Small intestine (tissue), 7 donors: ENCODE results near the gene ST8SIA5. TPM values are rescaled to one million over a fixed set of nuclear protein-coding genes. Genes with fewer than 3 reads are reported as not detected.

ENCODE experiments used
- DNase-seq, 2 donors: peaks; one replicate each; pipeline versions ENCODE4 v3.0.0 to v3.0.0-alpha.2; 2013
- FAIRE-seq: peaks from 2 replicates; lab custom pipeline; 2012; peaks lifted over from hg19 to GRCh38; lab: Jason Lieb, UNC
- H3K27ac ChIP-seq, 3 donors: one replicate each; pipeline ENCODE4 v1.5.1; 2013; ENCODE audit warnings: low read length in 2 of 3, mild to moderate bottlenecking in 2 of 3, control low read depth in 1 of 3, inconsistent platforms in 1 of 3, low read depth in 1 of 3, moderate library complexity in 1 of 3
- H3K27me3 ChIP-seq, 3 donors: one replicate each; pipeline ENCODE4 v1.6.1; 2013; ENCODE audit warnings: low read length in 3 of 3, inconsistent platforms in 1 of 3; ENCODE audit not compliant: control insufficient read depth in 3 of 3, insufficient read depth in 3 of 3
- H3K36me3 ChIP-seq, 3 donors: one replicate each; pipeline ENCODE4 v1.6.1; 2013; ENCODE audit warnings: low read length in 3 of 3, inconsistent platforms in 1 of 3, low read depth in 1 of 3, mild to moderate bottlenecking in 1 of 3, moderate library complexity in 1 of 3; ENCODE audit not compliant: control insufficient read depth in 3 of 3, insufficient read depth in 2 of 3
- H3K4me1 ChIP-seq, 3 donors: one replicate each; pipeline ENCODE4 v1.6.1; 2013; ENCODE audit warnings: low read length in 2 of 3, inconsistent platforms in 1 of 3, low read depth in 1 of 3, mild to moderate bottlenecking in 1 of 3, moderate library complexity in 1 of 3; ENCODE audit not compliant: control insufficient read depth in 3 of 3, insufficient read depth in 2 of 3
- H3K4me3 ChIP-seq, 3 donors: one replicate each; pipeline ENCODE4 v1.5.1; 2013; ENCODE audit warnings: low read length in 3 of 3, control low read depth in 1 of 3, inconsistent platforms in 1 of 3, low read depth in 1 of 3, mild to moderate bottlenecking in 1 of 3, moderate library complexity in 1 of 3
- H3K9me3 ChIP-seq, 2 donors: one replicate each; pipeline ENCODE4 v1.6.1; 2013; ENCODE audit warnings: low read depth in 1 of 2, low read length in 1 of 2; ENCODE audit not compliant: control insufficient read depth in 2 of 2, insufficient read depth in 1 of 2
- WGBS, 3 donors: extraction: QIAGEN DNeasy Blood & Tissue Kit; methylation state at CpG; one replicate each; pipeline ENCODE4 v1.1.7; 2013; 5-methylcytosine and 5-hydroxymethylcytosine counted together
- polyA plus RNA-seq, 4 donors: library from polyadenylated mRNA; stranded (reverse) in 3 of 4; unstranded in 1 of 4; fragments of 200-250 nt in 3 of 4; fragments of 120-200 nt in 1 of 4; gene quantifications; one replicate each; pipeline versions ENCODE4 v1.2.1 to v1.2.3, GENCODE V29; 2013
- donor health status: healthy with polysubstance abuse.
- donor health status: control.
- donor health status: control.
- donor health status: Bipolar disorder and iron deficiency.
- donor health status: healthy.

ST8SIA5 gene
- polyA plus RNA-seq, 4 donors: 0.12 to 0.27 (median 0.24) TPM; not detected in 1

GRCh38 chr18:46630160-46630559 lies 126.7 kb downstream of the ST8SIA5 start:
- FAIRE-seq (no peak), DNase-seq (no peak)
- Histone ChIP-seq H3K36me3 (no peaks in the 10 kb centered on the region), H3K4me1 (no peaks in the 10 kb centered on the region), H3K4me3 (no peak overlapping the region), H3K27ac (no peak overlapping the region), H3K9me3 (peaks cover 0 to 2% of the 10 kb centered on the region in 2 donors), H3K27me3 (no peaks in the 10 kb centered on the region)
- 59 to 74% (median 59%) methylated on average over 4 of the region's 4 CpGs for WGBS, 3 donors

DNA sequence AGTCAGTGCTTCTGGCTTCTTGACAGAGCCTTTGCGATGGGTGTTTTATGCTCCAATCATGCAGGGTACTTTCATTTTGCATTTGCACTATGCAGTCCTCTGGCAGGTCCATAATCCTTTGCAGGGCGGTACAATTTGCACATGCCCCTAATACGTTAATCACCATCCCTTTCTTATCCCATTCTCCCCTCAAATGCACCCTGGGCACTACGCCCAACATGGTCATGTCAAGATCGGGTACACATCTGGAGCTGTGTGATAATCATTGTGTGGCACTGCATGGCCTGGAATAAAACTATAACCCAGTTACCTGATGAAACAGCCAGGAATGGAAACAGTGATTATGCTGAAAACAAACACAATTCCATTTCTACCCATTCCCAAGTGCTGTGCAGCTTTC lies 127.5 kb downstream of the ST8SIA5 start:
- 75 to 84% (median 79%) methylated on average over 5 of the region's 5 CpGs for WGBS, 3 donors
- H3K9me3 ChIP-seq: peaks cover 0 to 2% of the 10 kb centered on the region in 2 donors
- no peaks in the 10 kb centered on the region for H3K36me3 ChIP-seq
- FAIRE-seq: no peak
- no peaks in the 10 kb centered on the region for H3K27me3 ChIP-seq
- no peak overlapping the region for H3K4me3 ChIP-seq
- H3K27ac ChIP-seq: no peak overlapping the region
- no peaks in the 10 kb centered on the region for H3K4me1 ChIP-seq
- DNase-seq: no peak

GRCh38 chr18:46628206-46628605 lies 128.6 kb downstream of the ST8SIA5 start:
- no peaks in the 10 kb centered on the region for H3K27me3 ChIP-seq
- H3K9me3 ChIP-seq: peaks cover 0 to 2% of the 10 kb centered on the region in 2 donors
- no peak overlapping the region for H3K27ac ChIP-seq
- WGBS, 3 donors: 54 to 69% (median 55%) methylated on average over 5 of the region's 5 CpGs
- DNase-seq (no peak), FAIRE-seq (no peak)
- peaks cover 0 to 3% (median 0%) of the 10 kb centered on the region in 3 donors for H3K4me1 ChIP-seq
- no peaks in the 10 kb centered on the region for H3K36me3 ChIP-seq
- H3K4me3 ChIP-seq: no peak overlapping the region

GRCh38 chr18:46627136-46627535 lies 129.7 kb downstream of the ST8SIA5 start:
- DNase-seq (no peak), FAIRE-seq (no peak)
- Histone ChIP-seq H3K27me3 (no peaks in the 10 kb centered on the region), H3K4me1 (peaks cover 0 to 3% (median 0%) of the 10 kb centered on the region in 3 donors), H3K9me3 (no peaks in the 10 kb centered on the region), H3K4me3 (no peak overlapping the region), H3K27ac (no peak overlapping the region), H3K36me3 (no peaks in the 10 kb centered on the region)
- 36 to 56% (median 44%) methylated on average over 2 of the region's 2 CpGs for WGBS, 3 donors

DNA sequence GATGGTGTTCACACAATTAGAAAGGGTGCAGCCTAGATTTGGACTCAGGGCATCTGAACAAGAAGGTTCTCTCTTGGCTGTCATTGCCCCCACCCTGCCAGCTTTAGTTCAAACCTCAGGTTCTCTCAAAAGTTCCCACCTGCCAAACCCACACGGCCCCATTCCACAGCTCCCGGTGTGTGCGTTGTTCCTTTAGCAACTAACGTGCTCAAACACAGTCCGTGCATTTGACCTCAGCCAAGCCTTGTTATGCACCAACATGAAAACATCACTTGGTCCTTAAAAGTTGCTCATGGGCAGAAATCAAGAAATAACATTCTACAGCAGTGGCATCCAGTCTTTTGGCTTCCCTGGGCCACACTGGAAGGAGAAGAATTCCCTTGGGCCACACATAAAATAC lies 131.8 kb downstream of the ST8SIA5 start:
- Histone ChIP-seq H3K27me3 (no peaks in the 10 kb centered on the region), H3K9me3 (no peaks in the 10 kb centered on the region), H3K4me3 (no peak overlapping the region), H3K27ac (no peak overlapping the region), H3K4me1 (peaks cover 0 to 3% (median 0%) of the 10 kb centered on the region in 3 donors), H3K36me3 (no peaks in the 10 kb centered on the region)
- FAIRE-seq: no peak
- DNase-seq: no peak
- 87 to 90% (median 87%) methylated on average over 5 of the region's 5 CpGs for WGBS, 3 donors

DNA sequence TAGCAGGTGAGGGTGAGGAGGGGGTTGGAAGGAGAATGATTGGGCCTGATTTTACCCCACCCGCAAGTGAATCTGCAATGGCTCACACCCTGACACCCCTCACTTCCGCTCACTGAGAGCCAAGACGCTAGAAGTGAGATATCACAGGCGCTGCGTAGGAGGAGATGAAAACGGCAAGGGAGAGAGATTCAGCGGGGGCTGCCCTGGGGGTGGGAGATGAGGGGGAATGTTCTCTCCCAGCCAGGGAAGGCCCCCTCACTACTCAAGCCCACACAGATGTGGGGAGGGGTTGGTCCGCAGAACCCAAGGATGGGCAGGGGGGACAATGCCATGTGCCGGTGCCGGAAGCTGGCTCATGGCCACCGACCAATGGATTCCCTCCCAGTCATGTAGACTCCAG lies 132.7 kb downstream of the ST8SIA5 start:
- WGBS, 3 donors: 68 to 86% (median 80%) methylated on average over 10 to 11 of the region's 11 CpGs

DNA sequence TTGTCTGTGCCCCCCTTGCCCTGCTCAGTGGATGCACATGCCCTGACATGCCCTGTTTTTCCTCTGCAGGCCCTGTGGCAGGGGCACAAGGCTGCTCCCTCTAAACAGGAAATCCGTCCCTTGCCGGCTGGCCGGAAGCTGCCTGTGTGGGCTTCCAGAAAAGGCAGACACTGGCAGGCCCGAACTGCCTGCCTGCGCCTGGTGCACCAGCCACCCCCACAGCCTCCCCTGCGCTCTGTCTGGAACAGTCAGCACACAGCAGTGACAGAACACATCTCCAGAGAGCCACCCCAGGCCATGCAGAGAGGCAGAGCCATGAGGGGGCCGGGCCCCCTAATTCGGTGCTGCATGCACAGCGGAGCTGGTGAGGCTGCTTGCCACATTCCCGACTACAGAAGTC lies 133.3 kb downstream of the ST8SIA5 start:
- no peaks in the 10 kb centered on the region for H3K27me3 ChIP-seq
- 41 to 68% (median 65%) methylated on average over 10 of the region's 10 CpGs for WGBS, 3 donors
- no peaks in the 10 kb centered on the region for H3K9me3 ChIP-seq
- H3K36me3 ChIP-seq: no peaks in the 10 kb centered on the region
- H3K4me3 ChIP-seq: no peak overlapping the region
- peaks cover 0 to 3% (median 0%) of the 10 kb centered on the region in 3 donors for H3K4me1 ChIP-seq
- no peak overlapping the region for H3K27ac ChIP-seq
- FAIRE-seq (no peak), DNase-seq (no peak)

More for the DNA sequence above, 132.7 kb downstream of the ST8SIA5 start:
- Histone ChIP-seq H3K36me3 (no peaks in the 10 kb centered on the region), H3K27me3 (no peaks in the 10 kb centered on the region), H3K4me1 (peaks cover 0 to 3% (median 0%) of the 10 kb centered on the region in 3 donors), H3K9me3 (no peaks in the 10 kb centered on the region), H3K4me3 (no peak overlapping the region), H3K27ac (no peak overlapping the region)
- no peak for FAIRE-seq
- no peak for DNase-seq

GRCh38 chr18:46622999-46623398 lies 133.9 kb downstream of the ST8SIA5 start:
- no peaks in the 10 kb centered on the region for H3K27me3 ChIP-seq
- H3K27ac ChIP-seq: no peak overlapping the region
- WGBS, 3 donors: 86 to 93% (median 92%) methylated on average over 3 of the region's 3 CpGs
- H3K4me1 ChIP-seq: peaks cover 0 to 3% (median 0%) of the 10 kb centered on the region in 3 donors
- DNase-seq: no peak
- H3K36me3 ChIP-seq: no peaks in the 10 kb centered on the region
- H3K4me3 ChIP-seq: no peak overlapping the region
- FAIRE-seq: no peak
- H3K9me3 ChIP-seq: no peaks in the 10 kb centered on the region

GRCh38 chr18:46622451-46622850 lies 134.4 kb downstream of the ST8SIA5 start:
- FAIRE-seq (no peak), DNase-seq (no peak)
- Histone ChIP-seq H3K4me1 (peaks cover 0 to 3% (median 0%) of the 10 kb centered on the region in 3 donors), H3K4me3 (no peak overlapping the region), H3K27me3 (no peaks in the 10 kb centered on the region), H3K27ac (no peak overlapping the region), H3K9me3 (no peaks in the 10 kb centered on the region), H3K36me3 (no peaks in the 10 kb centered on the region)
- 90 to 93% (median 92%) methylated on average over 4 of the region's 4 CpGs for WGBS, 3 donors
